T-cell (primary cell): ENCODE data around the gene WAS. TPM values are rescaled to one million over a fixed set of nuclear protein-coding genes. Genes with fewer than 3 reads are reported as not detected.

Experiments used
- ATAC-seq, 4 experiments: fragments of 200-7000 bp in 3 of 4; fragments of 150-1000 bp in 1 of 4; cut with Tn5 transposase; replicated peaks in 1 of 4; 1 replicate in 3 of 4; 2 replicates in 1 of 4; pipeline ENCODE4 v1.10.0; 2021; ENCODE audit warnings: moderate library complexity in 3 of 4, mild to moderate bottlenecking in 2 of 4, moderate number of reproducible peaks in 1 of 4
- CTCF ChIA-PET, 2 donors: fragments of 300-600 bp; sonication (Branson Sonifier 250); formaldehyde crosslinking; loops; one replicate each; lab custom pipeline; 2022; ENCODE audit warnings: antibody characterized with exemption in 2 of 2; lab: Charles Lee
- POLR2A ChIA-PET, 2 donors: fragments of 300-600 bp; sonication (Branson Sonifier 250); formaldehyde crosslinking; loops; one replicate each; lab custom pipeline; 2022; ENCODE audit warnings: antibody characterized with exemption in 2 of 2; lab: Charles Lee
- DNase-seq, 35 experiments: peaks; one replicate each; pipeline versions ENCODE4 v3.0.0 to v3.0.0-alpha.2; 2013 to 2023
- H3K27ac ChIP-seq: one replicate; pipeline ENCODE4 v1.5.1; 2013; ENCODE audit warnings: low read length
- H3K27me3 ChIP-seq, 2 experiments: replicated peaks in 1 of 2; 1 replicate in 1 of 2; 2 replicates in 1 of 2; pipeline versions ENCODE4 v1.6.1 to v1.7.0; 2013; ENCODE audit warnings: low read length in 1 of 2, mixed read lengths in 1 of 2; ENCODE audit not compliant: control insufficient read depth in 2 of 2, insufficient read depth in 2 of 2; ENCODE audit errors: extremely low read depth in 1 of 2
- H3K36me3 ChIP-seq, 2 donors: 1 replicate in 1 of 2; 2 replicates in 1 of 2; pipeline versions ENCODE4 v1.6.1 to v1.7.0; 2013; ENCODE audit warnings: low read length in 1 of 2; ENCODE audit not compliant: control insufficient read depth in 2 of 2, insufficient read depth in 1 of 2; ENCODE audit errors: extremely low read depth in 1 of 2
- H3K4me1 ChIP-seq, 2 experiments: 1 replicate in 1 of 2; 2 replicates in 1 of 2; pipeline versions ENCODE4 v1.6.1 to v1.7.0; 2013; ENCODE audit warnings: low read length in 2 of 2, mixed read lengths in 1 of 2; ENCODE audit not compliant: insufficient read depth in 2 of 2, control insufficient read depth in 1 of 2; ENCODE audit errors: extremely low read depth in 1 of 2
- H3K4me3 ChIP-seq, 2 donors: 1 replicate in 1 of 2; 2 replicates in 1 of 2; pipeline versions ENCODE4 v1.5.1 to v1.7.0; 2013; ENCODE audit warnings: mild to moderate bottlenecking in 2 of 2, low read length in 1 of 2, moderate library complexity in 1 of 2; ENCODE audit not compliant: control insufficient read depth in 1 of 2; ENCODE audit errors: extremely low read depth in 1 of 2
- H3K9me3 ChIP-seq: 2 replicates; pipeline ENCODE4 v1.7.0; 2013
- H3K27ac Mint-ChIP-seq, 2 donors: one replicate each; pipeline ENCODE4 v1.8.0; 2020 to 2021; ENCODE audit warnings: mild to moderate bottlenecking in 2 of 2, mixed read lengths in 2 of 2
- H3K27me3 Mint-ChIP-seq, 2 donors: one replicate each; pipeline ENCODE4 v1.8.0; 2021 to 2022; ENCODE audit warnings: mixed read lengths in 2 of 2
- H3K36me3 Mint-ChIP-seq: one replicate; pipeline ENCODE4 v1.8.0; 2021; ENCODE audit warnings: mixed read lengths
- H3K4me1 Mint-ChIP-seq, 3 donors: one replicate each; pipeline ENCODE4 v1.8.0; 2020 to 2022; ENCODE audit warnings: mixed read lengths in 3 of 3, mild to moderate bottlenecking in 1 of 3
- H3K4me3 Mint-ChIP-seq, 3 donors: one replicate each; pipeline ENCODE4 v1.8.0; 2020 to 2022; ENCODE audit warnings: mild to moderate bottlenecking in 3 of 3, mixed read lengths in 3 of 3, moderate library complexity in 3 of 3
- H3K9me3 Mint-ChIP-seq, 3 donors: one replicate each; pipeline ENCODE4 v1.8.0; 2020 to 2022; ENCODE audit warnings: mixed read lengths in 3 of 3
- WGBS: methylation state at CpG from one replicate; pipeline ENCODE4 v1.1.5; 2013; ENCODE audit warnings: missing lambda C conversion rate; ENCODE audit not compliant: insufficient coverage; 5-methylcytosine and 5-hydroxymethylcytosine counted together
- total RNA-seq, 35 experiments: library from RNA in 6 of 35; stranded (reverse) in 6 of 35; fragments of 120-200 nt in 1 of 35; gene quantifications; one replicate each; pipeline versions ENCODE4 v1.2.1 to v1.2.4 and lab custom pipeline; 2013 to 2026

The WAS gene
- total RNA-seq, 5 donors from 2014 or later (not counting 1 experiment from before 2014, with no cell fraction given): 92.0 to 118 (median 103) TPM

- H3K9me3 ChIP-seq: no peaks in the 10 kb centered on the region
- no CpG with 5 or more reads among the region's 3 CpGs for WGBS
- H3K9me3 Mint-ChIP-seq: no peaks in the 10 kb centered on the region
- no peak for ATAC-seq
- H3K4me1 ChIP-seq: peaks cover 0 to 9% of the 10 kb centered on the region in 2 experiments
- CTCF ChIA-PET: no interaction called here
- no peaks in the 10 kb centered on the region for H3K27me3 ChIP-seq
- H3K27ac Mint-ChIP-seq: no peak overlapping the region
- H3K27ac ChIP-seq: no peak overlapping the region
- peaks cover 0 to 36% of the 10 kb centered on the region in 2 donors for H3K36me3 ChIP-seq
- H3K4me3 Mint-ChIP-seq: no peak overlapping the region
- H3K27me3 Mint-ChIP-seq: peaks cover 0 to 4% of the 10 kb centered on the region in 2 donors
- POLR2A ChIA-PET: no interaction called here
- DNase-seq: no peak
- H3K4me1 Mint-ChIP-seq: peaks cover 29 to 37% (median 30%) of the 10 kb centered on the region in 3 donors
- H3K36me3 Mint-ChIP-seq: peaks cover 12% of the 10 kb centered on the region
- H3K4me3 ChIP-seq: no peak overlapping the region
These were observed 17.5 kb downstream of the WAS start for GRCh38 chrX:48700951-48701653.

DNA sequence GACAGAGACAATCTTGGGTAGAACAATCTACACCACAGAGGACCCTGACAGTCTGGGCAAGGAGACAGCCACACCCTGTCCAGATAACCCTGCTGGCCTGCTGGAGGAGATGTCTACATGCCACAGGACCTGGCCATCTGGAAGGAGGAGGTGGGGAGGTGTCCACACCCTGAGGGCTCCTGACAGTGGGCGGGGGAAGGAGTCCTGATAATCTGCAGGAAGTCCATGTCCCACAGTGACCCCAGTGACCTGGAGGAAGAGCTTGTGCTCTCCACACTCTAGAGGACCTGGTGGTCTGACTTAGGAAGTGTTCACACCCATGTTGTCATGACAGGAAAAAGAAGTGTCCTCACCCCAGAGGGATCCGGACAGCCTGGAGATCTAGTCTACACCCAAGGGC is 18.4 kb downstream of the WAS start:
- no peaks in the 10 kb centered on the region for H3K9me3 ChIP-seq
- WGBS: 60% methylated on average over 1 of the region's 2 CpGs
- Mint-ChIP-seq H3K4me1 (peaks cover 21 to 32% (median 27%) of the 10 kb centered on the region in 3 donors), H3K36me3 (peaks cover 12% of the 10 kb centered on the region), H3K27me3 (peaks cover 0 to 4% of the 10 kb centered on the region in 2 donors), H3K9me3 (no peaks in the 10 kb centered on the region), H3K4me3 (no peak overlapping the region), H3K27ac (peak overlapping the region in 1 of 2 donors; percentile 17)
- no peak overlapping the region for H3K27ac ChIP-seq
- no peaks in the 10 kb centered on the region for H3K27me3 ChIP-seq
- H3K4me3 ChIP-seq: no peak overlapping the region
- ATAC-seq: no peak
- no peak for DNase-seq
- ChIA-PET CTCF (interaction anchor here in 1 of 2 donors (0.5 kb wide), 1 partner anchor 92 kb away, joined by 3 read pairs; no protein-coding TSS in a partner anchor), POLR2A (no interaction called here)
- H3K36me3 ChIP-seq: peaks cover 0 to 39% of the 10 kb centered on the region in 2 donors
- peaks cover 0 to 7% of the 10 kb centered on the region in 2 experiments for H3K4me1 ChIP-seq

- Mint-ChIP-seq H3K27me3 (peaks cover 0 to 4% of the 10 kb centered on the region in 2 donors), H3K9me3 (no peaks in the 10 kb centered on the region), H3K27ac (peak overlapping the region in 1 of 2 donors; percentile 66), H3K4me3 (no peak overlapping the region), H3K36me3 (peaks cover 12% of the 10 kb centered on the region), H3K4me1 (peaks cover 14 to 27% (median 21%) of the 10 kb centered on the region in 3 donors)
- Histone ChIP-seq H3K4me3 (no peak overlapping the region), H3K36me3 (peaks cover 0 to 44% of the 10 kb centered on the region in 2 donors), H3K27ac (no peak overlapping the region), H3K4me1 (peaks cover 0 to 2% of the 10 kb centered on the region in 2 experiments), H3K9me3 (no peaks in the 10 kb centered on the region), H3K27me3 (no peaks in the 10 kb centered on the region)
- POLR2A ChIA-PET: no interaction called here
- no peak for ATAC-seq
- no CpG with 5 or more reads among the region's 4 CpGs for WGBS
- CTCF ChIA-PET: no interaction called here
- no peak for DNase-seq
These were observed 19.1 kb downstream of the WAS start for GRCh38 chrX:48702716-48703115.

GRCh38 chrX:48703228-48703627 is 19.6 kb downstream of the WAS start:
- no peaks in the 10 kb centered on the region for H3K9me3 ChIP-seq
- H3K4me1 ChIP-seq: peaks cover 0 to 4% of the 10 kb centered on the region in 2 experiments
- ChIA-PET CTCF (no interaction called here), POLR2A (interaction anchor here in 1 of 2 donors (0.9 kb wide), 1 partner anchor 22 kb away, joined by 3 read pairs; no protein-coding TSS in a partner anchor)
- Mint-ChIP-seq H3K9me3 (no peaks in the 10 kb centered on the region), H3K4me3 (no peak overlapping the region), H3K27ac (no peak overlapping the region), H3K27me3 (peaks cover 0 to 4% of the 10 kb centered on the region in 2 donors), H3K36me3 (peaks cover 12% of the 10 kb centered on the region), H3K4me1 (peaks cover 13 to 26% (median 16%) of the 10 kb centered on the region in 3 donors)
- no peaks in the 10 kb centered on the region for H3K27me3 ChIP-seq
- no peak overlapping the region for H3K4me3 ChIP-seq
- ATAC-seq (no peak), DNase-seq (no peak)
- peaks cover 0 to 46% of the 10 kb centered on the region in 2 donors for H3K36me3 ChIP-seq
- WGBS: no CpG with 5 or more reads among the region's 7 CpGs
- no peak overlapping the region for H3K27ac ChIP-seq

DNA sequence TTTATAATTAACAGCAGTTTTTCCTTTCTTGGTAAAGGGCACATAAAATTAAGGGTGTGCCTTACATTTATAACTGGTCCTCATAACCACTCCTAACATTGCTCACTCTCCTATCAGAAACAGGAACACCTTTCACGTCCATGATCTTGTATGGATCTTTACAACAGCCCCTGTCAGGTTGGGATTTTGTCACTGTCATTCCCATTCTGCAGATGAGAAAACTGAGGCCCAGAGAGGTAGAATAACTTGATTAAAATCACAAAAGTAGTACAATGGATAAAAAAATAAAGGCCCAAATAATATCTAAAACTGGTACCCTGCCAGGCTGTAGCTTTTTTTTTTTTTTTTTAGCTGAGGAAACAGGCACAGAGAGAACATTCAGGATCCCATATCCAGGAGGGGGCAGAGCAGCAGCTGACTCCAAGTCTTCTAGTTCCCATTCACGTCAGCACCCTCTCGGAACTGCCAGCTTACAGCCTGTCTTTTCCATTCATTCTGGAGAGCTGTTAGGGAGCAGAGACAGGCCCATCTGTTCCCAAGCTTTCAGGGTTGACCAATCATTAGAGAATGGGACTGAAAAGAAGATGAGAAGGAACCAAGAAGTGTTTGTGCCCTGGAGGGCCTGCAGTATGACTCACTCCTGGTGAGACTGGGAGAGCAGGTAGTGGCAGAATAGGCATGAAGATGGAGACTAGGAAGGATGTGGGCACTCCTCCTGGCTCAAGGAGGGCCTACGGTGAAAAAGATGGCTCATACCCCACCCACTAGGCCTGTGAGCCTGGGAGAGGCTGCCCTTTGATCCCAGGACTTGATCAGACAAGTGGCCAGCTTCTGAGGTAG is 20.3 kb downstream of the WAS start:
- DNase-seq: no peak

DNA sequence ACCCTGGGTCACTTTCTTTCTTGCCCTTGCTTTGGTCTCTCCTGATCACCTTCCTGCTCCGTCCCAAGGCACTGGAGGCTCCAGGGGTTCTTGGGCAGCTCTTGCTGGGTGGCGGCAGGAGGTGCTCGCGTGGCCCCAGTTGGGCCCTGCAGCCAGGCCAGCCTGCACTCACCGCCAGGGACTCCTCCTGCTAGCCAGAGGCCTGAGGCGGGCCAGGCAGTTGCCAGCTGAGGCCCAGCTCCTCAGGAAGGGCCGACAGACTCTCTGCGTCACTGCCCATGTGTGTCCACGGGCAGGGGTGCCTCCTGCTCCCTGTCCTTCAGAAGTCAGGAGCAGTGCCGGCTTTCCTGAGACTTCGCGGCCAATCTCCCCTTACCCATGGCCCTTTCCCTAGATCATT is 22.3 kb downstream of the WAS start:
- H3K4me1 ChIP-seq: peaks cover 2 to 19% of the 10 kb centered on the region in 2 experiments
- H3K4me1 Mint-ChIP-seq: peaks cover 10 to 30% (median 18%) of the 10 kb centered on the region in 3 donors
- H3K27ac ChIP-seq: no peak overlapping the region
- H3K36me3 Mint-ChIP-seq: peaks cover 5% of the 10 kb centered on the region
- H3K36me3 ChIP-seq: peaks cover 0 to 30% of the 10 kb centered on the region in 2 donors
- POLR2A ChIA-PET: no interaction called here
- no peak overlapping the region for H3K27ac Mint-ChIP-seq
- no peak overlapping the region for H3K4me3 Mint-ChIP-seq
- no peaks in the 10 kb centered on the region for H3K9me3 Mint-ChIP-seq
- DNase-seq (no peak), ATAC-seq (no peak)
- CTCF ChIA-PET: no interaction called here
- H3K4me3 ChIP-seq: no peak overlapping the region
- H3K27me3 ChIP-seq: no peaks in the 10 kb centered on the region
- 100% methylated on average over 4 of the region's 12 CpGs for WGBS
- H3K27me3 Mint-ChIP-seq: peaks cover 0 to 4% of the 10 kb centered on the region in 2 donors
- no peaks in the 10 kb centered on the region for H3K9me3 ChIP-seq

More for the DNA sequence above, 20.3 kb downstream of the WAS start:
- ChIA-PET CTCF (no interaction called here), POLR2A (interaction anchor here (0.5 to 0.9 kb wide), 3 partner anchors 14 to 377 kb away, joined by 3 to 4 read pairs (median 4); no protein-coding TSS in a partner anchor)
- H3K36me3 ChIP-seq: peaks cover 0 to 46% of the 10 kb centered on the region in 2 donors
- Mint-ChIP-seq H3K27me3 (peaks cover 0 to 4% of the 10 kb centered on the region in 2 donors), H3K27ac (peak overlapping the region in 1 of 2 donors; percentile 11), H3K4me1 (peaks cover 13 to 28% (median 16%) of the 10 kb centered on the region in 3 donors), H3K9me3 (no peaks in the 10 kb centered on the region), H3K4me3 (no peak overlapping the region), H3K36me3 (peaks cover 12% of the 10 kb centered on the region)
- ATAC-seq: no peak
- no peaks in the 10 kb centered on the region for H3K9me3 ChIP-seq
- peaks cover 0 to 7% of the 10 kb centered on the region in 2 experiments for H3K4me1 ChIP-seq
- no peaks in the 10 kb centered on the region for H3K27me3 ChIP-seq
- H3K27ac ChIP-seq: no peak overlapping the region
- H3K4me3 ChIP-seq: no peak overlapping the region
- WGBS: no CpG with 5 or more reads among the region's 4 CpGs
